ENCODE results near the gene AATK. TPM values are rescaled to one million over a fixed set of nuclear protein-coding genes. Genes with fewer than 3 reads are reported as not detected.

AATK gene
- total and polyA plus RNA-seq, 2 of the 13 experiments (the other 11 are each of a cell fraction or from before 2014, with no cell fraction given) = 2.9 to 8.4 TPM

DNA sequence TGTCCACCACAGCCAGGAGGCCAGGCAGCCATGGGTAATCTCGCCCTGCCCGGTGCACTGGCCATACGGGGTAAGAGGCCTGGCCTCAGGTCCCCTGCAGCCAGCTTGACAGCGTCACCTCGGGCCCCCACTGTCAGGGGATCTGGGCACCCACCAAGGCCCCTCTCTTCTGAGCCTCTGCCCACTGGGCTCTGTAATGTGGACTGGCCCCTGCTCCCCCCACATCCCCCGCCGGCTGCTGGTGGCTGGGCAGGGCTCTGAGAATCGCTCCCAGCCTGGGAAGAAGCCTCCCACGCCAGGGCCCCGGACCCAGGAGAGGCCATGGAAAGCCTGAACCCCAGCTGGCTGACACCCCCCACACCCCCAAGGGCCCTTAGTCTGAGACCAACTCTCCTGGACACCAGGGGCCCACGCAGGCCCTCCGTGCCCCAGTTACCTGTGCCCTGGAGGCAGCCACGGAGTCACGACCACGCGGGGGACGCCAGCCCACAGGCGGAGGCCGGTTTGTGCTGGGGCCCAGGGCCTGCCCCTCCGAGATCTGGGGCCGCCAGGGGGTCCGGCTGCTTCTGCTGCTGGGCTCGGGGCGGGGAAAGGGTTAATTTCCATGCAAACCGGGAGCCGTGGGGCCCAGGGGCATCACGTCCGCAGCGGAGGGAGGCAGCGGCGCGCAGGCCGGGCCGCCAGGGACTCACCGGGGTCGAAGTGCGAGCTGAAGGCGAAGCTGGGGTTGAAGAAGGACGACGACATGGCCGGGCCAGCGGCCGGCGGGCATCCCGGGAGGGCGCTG is 582 bp downstream of the AATK start, which contains the start of gene PVALEF (continued):
- TF ChIP-seq HMG20B (CRISPR knock-in tag; conservative IDR thresholded peaks at IDR 0.05) (no peak), CENPT (CRISPR knock-in tag; IDR thresholded peaks at IDR 0.05; ENCODE audit: low read depth) (0 out of 2 replicates have a peak, but pooled peaks have one; percentile 28), GATAD2A (CRISPR knock-in tag; IDR thresholded peaks at IDR 0.05) (peak; percentile 88), ZNF781 (CRISPR knock-in tag; IDR thresholded peaks at IDR 0.05; ENCODE audit: borderline replicate concordance, not compliant biosample characterization) (peak; percentile 83), LBX2 (CRISPR knock-in tag; IDR thresholded peaks at IDR 0.05; ENCODE audit: borderline replicate concordance) (no peak), HHEX (CRISPR knock-in tag; IDR thresholded peaks at IDR 0.05) (0 out of 2 replicates have a peak, but pooled peaks have one; percentile 38), ZNF160 (CRISPR knock-in tag; IDR thresholded peaks at IDR 0.05) (peak; percentile 68; the same call in 1 of the 2 replicates), DBP (CRISPR knock-in tag; IDR thresholded peaks at IDR 0.05; ENCODE audit: not compliant biosample characterization) (peak; percentile 19), SMYD3 (CRISPR knock-in tag; IDR thresholded peaks at IDR 0.05) (no peak), ZNF747 (CRISPR knock-in tag; IDR thresholded peaks at IDR 0.05; ENCODE audit: borderline replicate concordance) (no peak), KDM5A (IDR thresholded peaks at IDR 0.05; ENCODE audit: borderline replicate concordance, low read length) (no peak), GABPB1 (CRISPR knock-in tag; IDR thresholded peaks at IDR 0.05) (peak; percentile 78), PCBP2 (optimal IDR thresholded peaks at IDR 0.05; ENCODE audit: low read depth, low read length, poor library complexity, severe bottlenecking) (no peak), ZNF512B (CRISPR knock-in tag; IDR thresholded peaks at IDR 0.05; ENCODE audit: borderline replicate concordance) (peak; percentile 94), NR2F1 (CRISPR knock-in tag; IDR thresholded peaks at IDR 0.05) (no peak), ZNF772 (CRISPR knock-in tag; IDR thresholded peaks at IDR 0.05) (no peak), NFE2 (CRISPR knock-in tag; IDR thresholded peaks at IDR 0.05) (no peak), ZNF652 (CRISPR knock-in tag; IDR thresholded peaks at IDR 0.05; ENCODE audit: borderline replicate concordance, low read depth) (peak; percentile 100), EED (CRISPR knock-in tag; IDR thresholded peaks at IDR 0.05) (no peak; the same call in 1 of the 2 replicates), GATA4 (IDR thresholded peaks at IDR 0.05; ENCODE audit: borderline replicate concordance, low read depth) (no peak; the same call in 1 of the 2 replicates), HNRNPUL1 (IDR thresholded peaks at IDR 0.05; ENCODE audit: low read depth, low read length) (no peak)
- TF ChIP-seq, protein P1, sequence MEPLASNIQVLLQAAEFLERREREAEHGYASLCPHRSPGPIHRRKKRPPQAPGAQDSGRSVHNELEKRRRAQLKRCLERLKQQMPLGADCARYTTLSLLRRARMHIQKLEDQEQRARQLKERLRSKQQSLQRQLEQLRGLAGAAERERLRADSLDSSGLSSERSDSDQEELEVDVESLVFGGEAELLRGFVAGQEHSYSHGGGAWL (CRISPR knock-in tag; IDR thresholded peaks at IDR 0.05) = peak; percentile 53; the same call in 1 of the 2 replicates
- TF ChIP-seq, protein P2, sequence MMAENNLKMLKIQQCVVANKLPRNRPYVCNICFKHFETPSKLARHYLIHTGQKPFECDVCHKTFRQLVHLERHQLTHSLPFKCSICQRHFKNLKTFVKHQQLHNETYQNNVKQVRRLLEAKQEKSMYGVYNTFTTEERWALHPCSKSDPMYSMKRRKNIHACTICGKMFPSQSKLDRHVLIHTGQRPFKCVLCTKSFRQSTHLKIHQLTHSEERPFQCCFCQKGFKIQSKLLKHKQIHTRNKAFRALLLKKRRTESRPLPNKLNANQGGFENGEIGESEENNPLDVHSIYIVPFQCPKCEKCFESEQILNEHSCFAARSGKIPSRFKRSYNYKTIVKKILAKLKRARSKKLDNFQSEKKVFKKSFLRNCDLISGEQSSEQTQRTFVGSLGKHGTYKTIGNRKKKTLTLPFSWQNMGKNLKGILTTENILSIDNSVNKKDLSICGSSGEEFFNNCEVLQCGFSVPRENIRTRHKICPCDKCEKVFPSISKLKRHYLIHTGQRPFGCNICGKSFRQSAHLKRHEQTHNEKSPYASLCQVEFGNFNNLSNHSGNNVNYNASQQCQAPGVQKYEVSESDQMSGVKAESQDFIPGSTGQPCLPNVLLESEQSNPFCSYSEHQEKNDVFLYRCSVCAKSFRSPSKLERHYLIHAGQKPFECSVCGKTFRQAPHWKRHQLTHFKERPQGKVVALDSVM (CRISPR knock-in tag; IDR thresholded peaks at IDR 0.05) = peak; percentile 63; the same call in 1 of the 2 replicates

All from HepG2 (cell line).